K562 (cell line): ENCODE results near the gene MANEAL.

ENCODE experiments used
- BDP1 ChIP-seq: IDR thresholded peaks from 3 replicates; pipeline ENCODE4 v1.6.1; 2011; ENCODE audit not compliant: insufficient read length, insufficient read depth
- CHD4 ChIP-seq: fragments of 200-600 bp; sonication (generic); IDR thresholded peaks from 3 replicates; pipeline ENCODE4 v1.6.1; 2012; ENCODE audit warnings: low read depth, mild to moderate bottlenecking, mixed read lengths, low read length, inconsistent platforms; ENCODE audit not compliant: insufficient read depth, insufficient replicate concordance, poor library complexity, severe bottlenecking
- ELF4 ChIP-seq: fragments of 450-650 bp; formaldehyde crosslinking; IDR thresholded peaks from 2 replicates; pipeline ENCODE4 v1.4.0; 2022; ENCODE audit warnings: missing genetic modification characterization
- EZH2 ChIP-seq: IDR thresholded peaks from 2 replicates; pipeline ENCODE4 v1.6.1; 2012; ENCODE audit warnings: low read depth, mild to moderate bottlenecking, inconsistent platforms, low read length, borderline replicate concordance
- HSF4 ChIP-seq: fragments of 250-450 bp; sonication (Bioruptor Pico); IDR thresholded peaks from 2 replicates; pipeline ENCODE4 v2.1.2; 2022; ENCODE audit warnings: mild to moderate bottlenecking, moderate library complexity, borderline replicate concordance
- ILK ChIP-seq: fragments of 450-650 bp; IDR thresholded peaks from 2 replicates; pipeline ENCODE4 v1.6.1; 2016; ENCODE audit warnings: missing genetic modification characterization, low read depth, mild to moderate bottlenecking, missing compliant biosample characterization, moderate library complexity, borderline replicate concordance
- POLR2A ChIP-seq: fragments of 450-650 bp; conservative IDR thresholded peaks from 2 replicates; pipeline ENCODE4 v1.6.1; 2016
- POLR2G ChIP-seq: fragments of 200-400 bp; formaldehyde crosslinking; IDR thresholded peaks from 2 replicates; pipeline ENCODE4 v1.6.1; 2017; ENCODE audit warnings: low read depth, mild to moderate bottlenecking, antibody characterized with exemption, low read length, moderate library complexity
- RBM39 ChIP-seq: fragments of 200-400 bp; formaldehyde crosslinking; optimal IDR thresholded peaks from 2 replicates; pipeline ENCODE3; 2018; ENCODE audit warnings: low read depth, low read length
- TF ChIP-seq, protein P1 (sequence below): fragments of 450-650 bp; formaldehyde crosslinking; IDR thresholded peaks from 2 replicates; pipeline ENCODE4 v1.4.0; 2020; ENCODE audit warnings: mild to moderate bottlenecking, moderate library complexity
- TF ChIP-seq, protein P2 (sequence below), 3 experiments: IDR thresholded peaks in 2 of 3; conservative IDR thresholded peaks in 1 of 3; 2 replicates each; pipeline ENCODE4 v1.5.1; 2011 to 2012; ENCODE audit warnings: low read length in 3 of 3, mild to moderate bottlenecking in 3 of 3, control low read depth in 2 of 3, improper control_type of control experiment in 1 of 3, inconsistent platforms in 1 of 3, low read depth in 1 of 3, mixed read lengths in 1 of 3, moderate library complexity in 1 of 3; ENCODE audit not compliant: insufficient read depth in 2 of 3
- TF ChIP-seq, protein P3 (sequence below): fragments of 450-650 bp; IDR thresholded peaks from 2 replicates; pipeline ENCODE4 v1.6.1; 2016; ENCODE audit warnings: antibody characterized with exemption

DNA sequence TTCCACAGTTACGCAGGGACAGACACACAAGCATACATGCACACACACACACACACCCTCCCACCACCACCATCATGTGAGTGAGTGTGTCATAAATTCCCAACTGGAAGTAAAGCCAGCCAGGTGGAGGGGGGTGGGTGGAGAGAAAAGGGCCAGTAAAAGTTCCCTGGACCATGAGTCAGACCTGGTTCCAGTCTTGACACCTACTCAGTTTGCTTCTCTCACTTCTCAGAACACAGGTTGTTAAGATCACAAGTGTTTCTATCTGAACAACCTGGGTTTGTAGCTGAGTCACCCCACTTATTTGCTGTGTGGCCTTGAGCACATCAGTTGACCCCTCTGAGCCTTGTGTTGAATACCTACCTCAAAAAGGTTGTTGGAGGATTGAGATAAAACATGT, 38.4 kb upstream of the MANEAL start:
- TF ChIP-seq, protein P1, sequence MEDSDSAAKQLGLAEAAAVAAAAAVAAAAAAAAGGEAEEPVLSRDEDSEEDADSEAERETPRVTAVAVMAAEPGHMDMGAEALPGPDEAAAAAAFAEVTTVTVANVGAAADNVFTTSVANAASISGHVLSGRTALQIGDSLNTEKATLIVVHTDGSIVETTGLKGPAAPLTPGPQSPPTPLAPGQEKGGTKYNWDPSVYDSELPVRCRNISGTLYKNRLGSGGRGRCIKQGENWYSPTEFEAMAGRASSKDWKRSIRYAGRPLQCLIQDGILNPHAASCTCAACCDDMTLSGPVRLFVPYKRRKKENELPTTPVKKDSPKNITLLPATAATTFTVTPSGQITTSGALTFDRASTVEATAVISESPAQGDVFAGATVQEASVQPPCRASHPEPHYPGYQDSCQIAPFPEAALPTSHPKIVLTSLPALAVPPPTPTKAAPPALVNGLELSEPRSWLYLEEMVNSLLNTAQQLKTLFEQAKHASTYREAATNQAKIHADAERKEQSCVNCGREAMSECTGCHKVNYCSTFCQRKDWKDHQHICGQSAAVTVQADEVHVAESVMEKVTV (CRISPR knock-in tag) = no peak
- TF ChIP-seq, protein P2, sequence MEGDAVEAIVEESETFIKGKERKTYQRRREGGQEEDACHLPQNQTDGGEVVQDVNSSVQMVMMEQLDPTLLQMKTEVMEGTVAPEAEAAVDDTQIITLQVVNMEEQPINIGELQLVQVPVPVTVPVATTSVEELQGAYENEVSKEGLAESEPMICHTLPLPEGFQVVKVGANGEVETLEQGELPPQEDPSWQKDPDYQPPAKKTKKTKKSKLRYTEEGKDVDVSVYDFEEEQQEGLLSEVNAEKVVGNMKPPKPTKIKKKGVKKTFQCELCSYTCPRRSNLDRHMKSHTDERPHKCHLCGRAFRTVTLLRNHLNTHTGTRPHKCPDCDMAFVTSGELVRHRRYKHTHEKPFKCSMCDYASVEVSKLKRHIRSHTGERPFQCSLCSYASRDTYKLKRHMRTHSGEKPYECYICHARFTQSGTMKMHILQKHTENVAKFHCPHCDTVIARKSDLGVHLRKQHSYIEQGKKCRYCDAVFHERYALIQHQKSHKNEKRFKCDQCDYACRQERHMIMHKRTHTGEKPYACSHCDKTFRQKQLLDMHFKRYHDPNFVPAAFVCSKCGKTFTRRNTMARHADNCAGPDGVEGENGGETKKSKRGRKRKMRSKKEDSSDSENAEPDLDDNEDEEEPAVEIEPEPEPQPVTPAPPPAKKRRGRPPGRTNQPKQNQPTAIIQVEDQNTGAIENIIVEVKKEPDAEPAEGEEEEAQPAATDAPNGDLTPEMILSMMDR (IDR thresholded peaks at IDR 0.05 in 2 of 3, conservative IDR thresholded peaks at IDR 0.05 in 1 of 3; ENCODE audit: insufficient read depth in 2 of 3, low read depth in 1 of 3, low read length in 3 of 3) = no peak
- TF ChIP-seq ELF4 (no peak), RBM39 (no peak), ILK (tag) (no peak), POLR2G (no peak), POLR2A (no peak), CHD4 (no peak), BDP1 (no peak), EZH2 (no peak), HSF4 (CRISPR knock-in tag) (no peak)
- TF ChIP-seq, protein P3, sequence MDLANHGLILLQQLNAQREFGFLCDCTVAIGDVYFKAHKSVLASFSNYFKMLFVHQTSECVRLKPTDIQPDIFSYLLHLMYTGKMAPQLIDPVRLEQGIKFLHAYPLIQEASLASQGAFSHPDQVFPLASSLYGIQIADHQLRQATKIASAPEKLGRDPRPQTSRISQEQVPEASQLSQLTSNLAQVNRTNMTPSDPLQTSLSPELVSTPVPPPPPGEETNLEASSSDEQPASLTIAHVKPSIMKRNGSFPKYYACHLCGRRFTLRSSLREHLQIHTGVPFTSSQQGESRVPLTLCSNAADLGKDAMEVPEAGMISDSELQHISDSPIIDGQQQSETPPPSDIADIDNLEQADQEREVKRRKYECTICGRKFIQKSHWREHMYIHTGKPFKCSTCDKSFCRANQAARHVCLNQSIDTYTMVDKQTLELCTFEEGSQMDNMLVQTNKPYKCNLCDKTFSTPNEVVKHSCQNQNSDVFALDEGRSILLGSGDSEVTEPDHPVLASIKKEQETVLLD = no peak
